SIG-M5 treated with dmso at 0.1 percent for 504 hours (cell line): Measurements from ENCODE around the gene PSMG4.

Experiments
- DNase-seq: peaks from one replicate; lab custom pipeline; 2025; ENCODE audit not compliant: unreplicated experiment; lab: John Stamatoyannopoulos, UW

PSMG4 gene

DNA sequence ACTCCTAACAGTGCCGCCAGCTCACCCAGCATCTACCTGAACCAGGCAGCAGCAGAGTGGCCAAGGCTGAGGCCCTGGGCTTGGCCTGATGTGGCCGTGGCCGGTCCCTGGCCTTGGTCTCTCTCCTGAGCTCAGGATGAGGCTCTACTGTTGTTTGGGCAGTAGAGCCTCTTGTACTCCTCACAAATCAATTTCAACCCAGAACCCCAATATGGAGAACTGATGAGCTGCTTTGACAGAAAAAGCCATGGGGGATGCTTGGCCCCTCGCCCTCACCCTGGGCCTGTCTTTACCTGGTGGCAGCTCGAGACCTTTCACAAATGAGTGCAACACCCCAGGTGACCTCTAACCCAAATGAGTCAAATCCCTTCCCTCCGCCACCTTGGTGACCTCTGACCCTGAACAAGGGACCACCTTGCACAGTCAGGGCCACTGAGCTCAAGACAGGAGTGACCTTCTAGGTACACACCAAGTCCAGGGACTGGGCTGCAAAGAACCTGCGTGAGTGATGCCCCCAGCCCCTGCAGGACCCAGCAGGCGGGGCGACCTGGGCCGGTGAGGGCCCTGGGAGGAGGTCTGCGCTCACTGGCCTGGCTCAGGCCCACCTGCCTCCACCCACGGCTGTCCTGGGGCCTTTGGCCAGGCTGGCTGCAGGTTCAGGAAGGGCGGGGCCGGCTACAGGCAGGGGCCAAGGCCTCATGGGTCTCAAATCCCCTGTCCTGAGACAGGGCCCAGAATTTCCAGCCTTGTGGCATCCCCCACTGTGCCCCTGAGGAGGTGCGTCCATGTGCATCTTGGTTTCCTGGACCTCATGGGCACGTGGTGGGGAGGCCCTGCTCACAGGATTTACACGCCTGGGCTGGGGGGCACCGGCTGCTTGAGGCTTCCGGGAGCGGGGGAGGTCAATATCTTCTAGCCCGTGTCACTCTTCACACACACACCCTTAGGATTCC is 30.2 kb downstream of the PSMG4 start:
- DNase-seq: no peak

DNA sequence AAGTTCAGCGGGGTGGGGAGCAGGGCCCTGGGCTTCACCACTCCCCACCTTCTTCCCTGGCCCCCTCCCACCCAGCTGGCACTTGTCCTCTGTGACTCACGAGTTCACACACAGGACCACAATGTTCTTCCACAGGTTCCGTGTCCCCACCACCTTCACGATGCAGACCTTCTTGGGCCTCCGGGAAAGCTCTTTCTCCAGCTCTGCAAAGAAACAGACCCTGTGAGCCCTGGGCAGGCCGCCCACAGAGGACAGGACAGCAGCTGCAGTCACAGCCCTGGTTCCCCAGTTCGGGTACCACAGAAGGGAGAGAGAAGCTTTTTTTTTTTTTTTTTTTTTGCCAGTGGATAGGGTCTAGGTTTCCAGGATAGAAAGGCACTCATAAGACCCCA is 30.9 kb downstream of the PSMG4 start:
- no peak for DNase-seq

DNA sequence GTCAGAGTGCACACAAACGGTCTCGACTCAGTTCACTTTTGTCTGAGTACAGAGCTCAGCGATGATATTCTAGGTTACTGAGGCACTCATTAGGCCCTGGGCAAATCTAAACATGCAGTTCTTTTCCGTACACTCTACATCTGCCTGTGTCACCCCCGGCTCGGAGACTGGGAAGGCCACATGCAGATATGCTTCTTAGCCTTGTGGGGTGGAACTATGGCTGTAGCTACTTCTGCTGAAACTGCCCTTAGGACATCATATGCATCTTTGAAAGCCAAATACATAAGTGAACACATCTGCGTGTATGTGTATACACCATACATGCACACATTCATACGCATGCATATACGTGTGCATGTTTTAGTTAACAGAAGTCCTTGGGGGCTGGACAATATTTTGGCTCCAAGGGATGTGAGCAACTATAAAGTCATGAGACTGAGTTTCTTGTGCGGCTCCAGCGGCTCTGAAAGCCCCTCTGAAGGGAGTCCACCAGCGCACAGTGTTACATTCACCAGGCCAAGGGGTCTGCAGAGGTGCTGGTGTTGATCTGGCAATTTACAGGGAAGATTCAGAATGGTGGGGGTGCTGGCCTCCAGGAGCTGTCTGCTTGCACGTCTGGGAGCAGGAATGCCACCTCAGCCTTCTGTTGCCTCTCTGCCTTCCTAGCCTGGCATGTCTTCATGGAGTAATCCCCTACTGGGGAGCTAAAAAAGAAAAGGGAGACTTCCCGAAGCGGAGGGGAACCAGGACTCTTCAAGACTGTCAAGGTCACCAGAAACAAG is 31.6 kb downstream of the PSMG4 start:
- no peak for DNase-seq

DNA sequence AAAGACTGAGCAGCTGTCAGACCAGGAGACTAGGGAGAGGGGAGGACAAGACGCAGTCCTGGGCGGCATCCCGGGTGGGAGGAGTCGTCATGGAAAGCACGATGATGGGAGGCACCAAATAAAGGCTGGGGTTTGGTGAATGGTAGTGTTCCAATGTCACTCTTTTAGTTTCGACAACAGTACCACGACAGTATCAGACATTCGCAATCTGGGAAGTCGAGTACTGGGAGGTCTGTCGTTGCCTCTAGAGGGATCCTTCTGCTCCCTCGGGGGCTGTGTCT is 32.1 kb downstream of the PSMG4 start:
- no peak for DNase-seq

DNA sequence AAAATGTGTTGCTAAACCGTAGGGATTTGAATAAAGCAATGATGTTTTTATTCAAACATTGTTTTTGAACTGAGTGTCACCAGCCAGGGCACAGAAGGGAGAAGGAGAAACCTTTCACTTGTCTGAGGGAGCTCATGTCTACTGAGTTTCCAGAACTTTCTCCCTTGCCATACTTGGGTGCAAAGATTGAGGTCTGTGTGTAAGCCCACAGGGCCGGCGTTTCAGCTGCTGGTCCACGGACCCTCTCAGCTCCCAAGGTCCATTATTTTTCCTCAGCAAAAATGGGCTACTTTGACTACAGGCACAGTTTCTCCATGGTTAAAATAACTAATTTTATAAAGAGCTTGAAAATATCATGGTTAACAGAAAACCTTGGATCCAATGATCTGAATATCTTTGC is 32.6 kb downstream of the PSMG4 start:
- no peak for DNase-seq

DNA sequence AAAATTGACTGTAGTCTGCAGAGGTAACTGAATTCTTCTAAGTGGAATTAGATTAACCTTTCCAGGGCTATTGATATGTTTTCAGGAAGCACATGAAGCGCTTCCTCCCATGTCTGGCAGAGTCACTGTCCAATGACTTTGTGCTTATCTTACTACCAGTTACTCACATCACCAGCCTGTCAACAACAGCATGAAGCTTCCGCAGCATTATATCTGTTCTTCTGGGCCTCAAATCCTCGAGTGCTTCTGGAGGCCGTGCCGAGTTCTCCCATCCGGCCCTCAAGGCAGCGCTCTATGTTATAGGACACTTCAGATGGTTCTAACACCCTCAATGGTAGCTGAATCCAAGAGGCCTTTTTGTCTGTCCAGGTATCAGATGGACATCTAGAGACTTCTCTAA is 33.2 kb downstream of the PSMG4 start:
- DNase-seq: no peak

DNA sequence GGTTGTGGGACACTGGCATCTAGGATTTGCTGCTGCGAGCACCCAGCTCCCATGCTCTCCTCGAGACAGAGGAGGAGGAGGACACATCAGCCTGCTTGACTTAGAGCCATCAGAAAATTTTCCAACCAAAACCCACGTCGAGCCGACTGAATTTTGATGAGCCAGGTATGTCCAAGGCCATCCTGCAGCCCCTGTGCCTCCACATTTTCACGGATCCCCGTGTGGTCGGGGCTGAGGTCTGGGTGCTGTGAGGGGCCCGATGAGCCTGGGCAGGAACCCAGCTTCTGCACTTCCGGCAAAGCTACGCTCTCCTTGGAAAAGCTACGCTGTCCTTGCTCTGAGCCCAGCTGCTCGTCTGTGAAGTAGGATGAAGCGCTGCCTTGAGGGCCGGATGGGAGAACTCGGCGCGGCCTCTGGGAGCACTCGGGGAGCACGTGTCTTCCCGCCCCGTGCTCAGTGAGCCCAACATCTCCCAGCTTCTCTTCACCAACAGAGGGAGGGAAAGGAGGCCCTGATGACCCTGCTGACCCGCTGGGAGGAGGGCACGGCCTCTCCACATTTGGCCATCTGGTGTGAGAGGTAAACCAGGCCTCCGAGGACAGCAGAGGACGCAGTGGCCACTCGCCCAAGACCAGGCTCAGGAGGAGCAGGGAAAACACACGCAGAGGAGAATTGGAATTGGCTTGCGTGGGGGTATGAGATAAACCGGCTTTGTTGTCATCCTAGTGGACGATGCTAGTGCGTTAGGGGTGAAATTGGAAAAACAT is 33.9 kb downstream of the PSMG4 start:
- no peak for DNase-seq

DNA sequence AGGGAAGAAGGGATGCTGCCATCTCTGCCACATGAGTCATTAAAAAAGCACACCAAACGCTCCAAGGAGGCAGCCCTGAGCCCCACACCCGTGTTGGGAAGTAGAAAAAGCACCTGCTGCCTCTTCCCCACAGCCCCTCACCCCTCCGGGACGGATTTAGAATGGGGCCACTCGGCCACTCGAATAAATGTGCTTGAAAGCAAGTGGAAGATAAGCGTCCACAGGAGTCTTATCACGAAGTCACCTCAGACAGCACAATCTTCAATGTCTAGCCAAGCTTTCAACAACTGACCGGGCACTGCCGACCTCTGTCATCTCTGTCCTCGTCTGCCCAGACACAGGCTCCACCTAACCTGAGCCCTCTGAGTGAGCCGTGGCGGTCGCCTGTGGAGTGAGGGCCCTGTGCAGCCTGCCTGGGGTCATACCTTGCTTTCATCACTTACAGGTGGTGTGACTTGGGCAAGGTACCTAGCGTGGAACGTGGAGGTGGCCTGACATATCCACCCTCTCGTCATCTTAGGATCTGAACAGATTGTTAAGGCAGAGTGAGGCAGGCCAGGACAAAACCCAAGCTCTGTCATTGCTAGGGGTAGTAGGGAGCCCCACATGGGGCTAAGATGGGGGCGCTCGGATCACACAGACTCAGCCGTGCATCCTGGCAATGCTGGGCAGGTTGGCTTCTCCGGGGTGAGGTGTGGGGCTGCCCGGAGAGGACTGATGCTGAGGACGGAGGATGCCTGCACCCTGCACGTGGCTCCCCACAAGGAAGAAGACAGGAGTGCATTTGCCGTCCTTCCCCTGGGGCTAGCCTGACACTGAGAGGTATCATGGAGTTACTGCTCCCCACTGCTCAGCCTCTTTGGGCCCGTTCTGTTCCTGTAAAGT is 34.8 kb downstream of the PSMG4 start:
- DNase-seq: no peak

DNA sequence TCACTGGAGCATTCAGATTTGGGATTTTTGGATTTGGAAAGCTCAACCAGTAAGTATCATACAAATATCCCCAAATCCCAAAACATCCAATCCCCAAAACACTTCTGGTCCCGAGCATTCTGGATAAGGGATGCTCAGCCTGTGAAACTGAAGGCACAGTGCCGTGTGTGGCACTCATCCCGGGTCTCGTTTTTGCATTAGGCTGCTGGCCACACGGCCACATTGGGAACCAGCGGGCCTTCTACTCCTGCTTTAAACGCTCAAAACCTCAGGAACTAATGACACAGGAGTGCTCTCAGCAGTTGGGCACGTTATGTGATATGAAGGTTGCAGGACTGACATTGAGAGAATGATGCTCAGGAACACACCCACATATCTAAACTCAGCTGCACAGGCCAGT is 35.6 kb downstream of the PSMG4 start:
- DNase-seq: no peak

DNA sequence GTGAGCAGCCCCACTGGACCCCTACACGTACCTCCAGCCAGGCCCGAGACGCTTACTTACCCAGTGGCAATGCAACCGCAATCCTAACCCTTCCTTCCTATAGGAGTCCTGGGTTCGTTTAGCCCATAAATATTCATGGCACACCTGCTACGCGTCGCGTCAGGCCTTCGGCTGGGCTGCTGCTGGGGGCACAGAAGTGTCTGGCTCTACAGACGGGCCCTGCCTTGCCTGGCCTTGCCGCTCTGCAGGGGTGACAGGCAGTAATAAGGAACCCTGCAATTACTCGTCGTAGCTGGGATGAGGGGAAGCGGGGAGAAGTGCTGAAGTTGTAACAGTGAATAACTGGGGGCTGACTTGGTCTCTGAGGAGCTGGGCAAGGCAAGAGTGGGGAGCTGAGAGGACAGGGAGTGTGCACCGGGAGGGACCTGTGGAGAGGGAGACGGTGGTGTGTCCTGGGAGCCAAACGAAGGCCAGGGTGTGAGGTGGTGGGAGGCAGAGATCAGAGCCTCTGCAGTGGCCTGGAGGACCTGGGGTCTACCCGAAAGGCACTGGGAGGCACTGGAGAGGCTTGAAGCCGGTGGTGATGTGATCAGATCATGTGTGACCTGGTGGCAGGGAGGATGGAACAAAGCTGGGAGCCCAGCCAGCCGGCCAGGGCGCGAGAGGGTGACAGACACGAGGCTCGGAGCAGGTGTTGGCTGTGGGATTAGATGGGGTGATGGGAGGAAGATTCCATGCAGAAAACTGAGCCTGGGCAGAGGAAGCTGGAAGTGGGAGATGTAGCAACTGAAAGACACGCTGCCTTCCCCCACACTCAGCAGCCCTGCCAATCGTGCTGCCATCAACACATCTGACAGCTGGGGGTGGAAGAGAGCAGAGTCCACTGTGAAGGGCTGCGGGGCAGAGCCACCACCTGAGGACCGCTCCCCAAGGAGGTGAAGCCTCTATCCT is 36.4 kb downstream of the PSMG4 start:
- DNase-seq: no peak

DNA sequence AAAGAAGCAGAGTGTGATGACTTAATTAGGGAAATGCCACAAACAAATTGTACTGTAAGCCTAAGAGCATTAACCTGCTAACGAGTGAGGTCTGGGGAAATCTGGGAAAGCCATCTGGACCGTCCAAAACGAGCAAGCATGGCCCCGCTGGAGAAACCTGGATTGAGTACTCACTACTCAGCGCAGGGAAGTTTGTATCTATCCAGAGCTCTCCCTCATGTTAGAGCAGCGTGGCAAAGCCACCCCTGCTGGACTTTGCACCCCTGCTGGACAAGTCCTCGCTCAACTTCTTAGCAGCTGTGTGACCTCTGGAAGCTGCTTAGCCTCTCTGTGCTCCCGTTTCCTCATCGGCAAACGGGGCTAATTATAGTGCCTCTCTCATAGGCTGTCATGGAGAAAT is 37.3 kb downstream of the PSMG4 start:
- DNase-seq: no peak

DNA sequence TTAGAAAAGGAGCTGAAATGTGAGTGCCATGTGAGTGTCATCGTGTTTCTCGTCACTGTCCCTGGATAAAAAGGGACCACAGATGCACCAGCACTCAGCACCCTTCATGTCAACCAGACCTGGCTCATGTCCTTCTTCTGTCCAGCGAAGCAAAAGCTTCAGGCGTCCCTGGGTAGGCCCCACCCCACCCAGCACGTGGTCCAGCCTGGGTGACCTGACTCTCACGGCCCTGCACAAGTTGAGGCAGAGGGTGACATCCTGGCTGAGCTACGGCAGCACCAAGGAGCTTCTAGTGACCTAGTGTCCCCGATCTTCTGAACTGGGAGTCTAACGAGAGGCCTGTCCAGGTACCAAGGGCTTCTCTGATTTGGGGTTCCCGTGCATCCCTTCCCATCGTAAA is 37.8 kb downstream of the PSMG4 start:
- DNase-seq: no peak

DNA sequence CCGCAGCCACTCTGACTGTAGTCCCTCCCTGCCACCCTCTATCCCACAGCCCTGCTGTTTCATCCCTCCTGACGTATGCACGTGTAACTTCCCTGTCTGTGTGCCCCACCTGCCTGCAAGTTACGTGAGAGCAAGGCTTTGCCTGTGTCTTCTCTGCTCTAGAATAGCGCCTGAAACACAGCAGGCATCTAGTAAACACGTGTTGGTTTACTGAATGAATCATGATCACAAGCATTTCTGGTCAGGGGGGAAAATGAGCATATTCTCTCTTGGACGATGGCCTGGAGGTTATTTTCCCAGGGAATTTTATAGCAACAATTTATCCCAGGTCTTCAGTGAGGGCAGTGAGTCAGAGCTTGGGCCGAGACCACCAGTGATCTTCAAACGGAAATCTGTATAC is 38.3 kb downstream of the PSMG4 start:
- DNase-seq: no peak

DNA sequence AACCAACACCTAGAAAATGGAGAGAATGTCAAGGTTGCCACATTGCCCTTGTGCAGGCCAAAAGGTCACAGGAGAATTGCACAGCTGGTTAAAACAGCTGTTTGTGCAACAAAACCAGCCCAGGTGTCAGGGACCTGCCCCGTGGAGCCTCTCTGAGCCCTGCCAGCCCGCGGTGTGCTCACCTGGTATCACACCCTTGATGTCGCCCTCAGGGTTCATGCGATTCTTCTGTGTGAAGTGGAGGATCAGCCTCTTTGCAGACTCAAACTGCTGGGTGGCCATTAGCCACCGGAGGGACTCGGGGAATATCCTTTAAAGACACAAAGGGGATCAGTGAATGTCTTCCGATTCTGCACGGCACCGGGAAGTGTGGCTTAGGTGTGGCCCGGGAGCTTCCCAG is 39.2 kb downstream of the PSMG4 start:
- no peak for DNase-seq

DNA sequence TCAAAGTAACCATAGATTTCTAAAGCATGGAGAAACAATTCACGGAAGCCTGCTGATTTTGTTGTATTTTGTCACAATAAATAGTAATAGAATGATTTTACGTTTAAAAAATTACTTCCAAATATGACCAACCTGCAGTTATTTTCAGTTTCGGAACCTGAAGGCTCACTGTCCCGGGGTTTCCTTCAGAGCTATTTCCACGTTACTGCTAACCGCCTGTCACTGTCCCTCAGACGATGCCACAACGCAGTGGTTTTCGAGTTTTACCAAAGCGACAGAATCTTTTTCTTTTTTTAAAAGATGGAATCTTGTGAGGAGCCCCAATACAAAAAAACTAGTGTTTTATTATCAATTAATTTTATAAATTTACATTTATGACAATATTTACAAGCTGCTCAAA is 40.5 kb downstream of the PSMG4 start:
- no peak for DNase-seq

DNA sequence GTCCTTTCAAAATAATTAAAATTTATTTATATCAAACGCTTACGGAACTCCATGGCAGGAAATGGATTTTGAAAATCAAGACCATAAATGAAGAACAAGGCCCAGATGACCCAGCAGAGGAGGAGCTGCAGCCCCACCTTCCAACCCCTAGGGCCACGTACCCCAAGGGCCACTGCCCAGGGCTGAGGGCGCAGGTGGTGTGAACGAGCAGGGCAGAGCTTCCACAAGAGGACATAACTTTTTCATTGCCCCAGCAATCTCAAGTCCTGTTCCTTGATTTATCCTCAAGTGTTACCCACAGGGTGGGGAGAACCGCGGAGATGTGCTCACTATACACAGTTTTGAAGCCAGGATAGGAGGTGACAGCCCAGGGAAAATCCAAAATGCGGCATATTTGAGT is 42.8 kb downstream of the PSMG4 start:
- no peak for DNase-seq

DNA sequence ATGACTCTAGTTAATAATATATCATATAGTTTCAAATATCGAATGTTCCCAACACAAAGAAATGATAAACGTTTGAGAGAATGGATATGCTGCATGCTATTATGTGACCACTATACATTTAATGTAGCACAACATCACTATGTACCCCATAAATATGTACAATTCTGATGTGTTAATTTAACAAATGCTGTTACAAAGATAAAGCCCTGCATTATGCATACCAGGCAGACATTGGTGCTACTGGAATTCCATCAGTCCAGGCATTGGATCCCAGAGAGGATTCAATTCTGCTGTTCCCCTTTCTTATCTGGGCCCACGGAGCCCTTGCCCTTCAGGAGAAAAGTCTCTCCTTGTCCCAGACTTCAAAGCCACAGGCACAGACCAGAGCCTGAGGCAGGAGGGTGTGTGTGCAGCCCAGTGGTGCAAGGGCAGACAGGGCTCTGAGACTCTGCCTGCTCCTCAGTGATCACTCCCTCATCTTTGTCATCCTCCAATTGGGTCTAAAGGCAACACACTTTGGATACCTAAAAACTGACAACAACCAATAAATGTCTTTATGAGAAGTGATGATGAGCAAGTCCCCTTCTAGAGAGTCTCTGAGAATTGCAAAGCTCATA is 45.2 kb downstream of the PSMG4 start:
- no peak for DNase-seq

DNA sequence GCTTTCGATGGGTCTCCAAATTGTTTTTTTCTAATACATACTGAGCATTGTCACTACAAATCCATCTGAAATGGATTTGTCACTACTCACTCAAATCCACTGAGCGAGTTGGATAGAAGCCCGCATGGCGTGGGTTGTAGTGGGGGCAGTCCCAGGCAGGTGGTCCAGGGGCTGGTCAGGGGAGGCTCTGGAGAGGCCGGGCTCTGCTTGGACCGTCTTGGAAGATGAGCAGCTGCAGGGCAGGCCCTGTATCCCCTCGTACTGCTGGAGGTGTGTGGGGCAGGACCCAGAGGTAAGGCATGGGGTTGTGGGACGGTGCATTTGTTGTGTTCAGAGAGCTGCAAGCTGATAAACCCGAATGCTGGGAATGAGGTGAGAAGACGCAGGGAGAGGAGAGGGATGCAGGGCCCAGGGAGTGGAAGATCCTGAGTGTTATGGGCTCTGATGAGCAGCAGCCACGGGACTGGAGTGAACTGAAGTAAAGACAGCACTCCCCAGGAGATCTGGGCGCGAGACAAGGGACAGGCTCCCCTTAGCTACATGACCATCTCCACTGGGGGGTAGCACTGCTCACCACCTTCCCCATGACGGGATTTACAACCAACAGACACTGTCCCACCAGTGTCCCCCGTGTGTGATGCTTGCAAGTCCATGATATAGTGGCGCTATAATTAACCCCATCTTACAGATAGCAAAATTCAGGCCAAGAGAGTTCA is 45.9 kb downstream of the PSMG4 start:
- no peak for DNase-seq

DNA sequence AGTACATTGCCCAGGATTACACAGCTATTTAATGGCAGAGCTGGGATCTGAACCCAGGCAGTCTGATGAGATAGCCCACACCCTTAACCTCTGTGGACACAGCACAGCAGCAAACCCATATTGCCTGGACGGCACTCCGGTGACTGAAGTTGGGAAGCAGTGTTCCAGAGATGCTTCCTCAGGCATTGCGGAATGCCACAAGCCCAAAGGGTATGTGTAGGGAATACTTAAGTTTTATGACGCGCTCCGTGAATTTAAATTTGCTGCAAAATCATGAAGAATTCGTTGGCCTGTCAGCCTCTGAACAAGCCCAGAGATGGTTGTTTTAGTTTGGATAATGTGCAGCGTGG is 46.4 kb downstream of the PSMG4 start:
- no peak for DNase-seq
